NCI-H82 treated with DMSO at 0.1 percent for 48 hours (cell line): ENCODE results near the gene PCDH12.

Source experiments
- DNase-seq: peaks from one replicate; lab custom pipeline; 2025; ENCODE audit not compliant: unreplicated experiment; lab: John Stamatoyannopoulos, UW

PCDH12 gene

DNA sequence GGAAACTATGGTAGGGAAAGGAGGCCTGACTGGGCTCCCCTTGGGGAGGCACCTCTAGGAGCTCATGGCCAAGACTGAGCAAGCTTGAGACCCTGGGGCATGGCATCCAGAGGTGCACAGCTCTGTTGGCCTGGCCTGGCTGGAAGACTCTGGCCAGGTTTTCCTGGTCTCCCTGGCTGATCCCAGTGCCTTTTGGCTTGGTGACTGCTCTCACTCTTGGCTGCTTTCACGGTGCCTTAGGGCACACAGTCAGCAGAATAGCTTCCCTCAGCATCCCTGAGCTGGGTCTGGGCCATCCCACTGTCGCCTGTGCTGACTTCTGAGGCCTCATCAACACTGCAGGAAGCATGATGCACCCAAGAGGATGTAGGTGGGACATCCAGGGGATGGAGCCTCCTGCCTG lies 47.7 kb downstream of the PCDH12 start:
- no peak for DNase-seq

DNA sequence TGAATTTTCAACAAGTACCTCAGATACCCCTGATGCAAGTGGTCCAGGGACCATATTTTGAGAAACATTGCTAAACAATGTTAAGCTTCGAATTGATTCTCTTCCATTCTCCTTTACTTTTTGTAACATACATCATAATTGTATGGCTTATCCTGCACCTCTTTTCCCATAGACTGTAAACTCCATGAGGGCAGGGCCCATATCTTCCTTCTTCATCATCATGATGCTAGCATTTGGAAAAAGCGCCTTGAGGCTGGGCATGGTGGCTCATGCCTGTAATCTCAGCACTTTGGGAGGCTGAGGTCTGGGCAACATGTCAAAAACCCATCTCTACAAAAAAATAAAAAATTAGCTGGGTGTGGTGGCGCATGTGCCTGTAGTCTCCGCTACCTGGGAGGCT lies 48.8 kb downstream of the PCDH12 start:
- no peak for DNase-seq

DNA sequence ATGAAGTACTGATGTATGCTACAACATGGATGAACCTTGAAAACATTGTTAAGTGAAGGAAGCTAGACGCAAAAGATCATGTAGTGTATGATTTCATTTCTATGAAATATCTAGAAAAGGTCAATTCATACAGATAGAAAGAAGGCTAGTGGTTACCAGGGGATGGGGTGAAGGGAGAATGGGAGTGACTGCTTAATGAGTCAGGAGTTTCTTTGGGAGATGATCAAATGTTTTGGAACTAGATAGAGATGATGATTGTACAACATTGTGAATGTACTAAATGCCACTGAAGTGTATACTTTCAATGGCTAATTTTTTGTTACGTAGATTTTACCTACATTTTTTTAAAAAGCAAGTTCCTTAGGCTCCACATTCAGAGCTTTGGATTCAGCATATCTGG lies 49.2 kb downstream of the PCDH12 start:
- no peak for DNase-seq

DNA sequence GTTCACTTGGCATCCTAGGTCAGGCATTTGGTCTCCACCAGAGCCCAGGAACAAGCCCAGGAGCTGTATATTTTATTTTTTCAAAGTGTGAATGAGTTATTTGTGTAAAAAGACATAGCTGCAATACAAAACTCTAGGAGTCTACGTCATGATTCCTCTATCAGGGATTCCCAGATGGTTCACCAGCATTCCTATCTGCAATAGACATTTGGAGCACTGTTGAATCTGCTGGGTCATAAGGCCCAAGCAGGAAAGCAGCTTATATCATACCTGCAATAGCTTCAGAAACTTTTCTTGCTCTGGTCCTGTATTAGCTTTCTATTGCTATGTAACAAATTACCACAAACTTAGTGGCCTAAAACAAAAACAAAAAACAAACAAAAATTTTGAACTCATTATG lies 51.0 kb downstream of the PCDH12 start:
- no peak for DNase-seq

DNA sequence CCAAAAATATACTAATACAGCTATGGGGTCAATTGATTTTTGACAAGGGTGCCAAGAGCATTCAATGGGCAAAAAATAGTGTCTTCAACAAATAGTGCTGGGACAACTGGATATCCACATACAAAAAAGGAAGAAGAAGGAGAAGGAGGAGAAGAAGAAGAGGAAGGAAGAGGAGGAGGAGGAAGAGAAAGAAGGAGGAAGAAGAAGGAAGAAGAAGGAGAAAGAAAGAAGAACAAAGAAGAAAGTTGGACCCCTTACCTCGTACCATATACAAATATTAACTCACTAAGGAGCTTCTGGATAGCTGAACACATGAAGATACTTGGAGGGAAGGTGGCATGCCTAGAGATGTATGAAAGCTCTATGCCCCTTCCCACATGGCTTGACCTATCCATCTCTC lies 51.5 kb downstream of the PCDH12 start:
- no peak for DNase-seq

DNA sequence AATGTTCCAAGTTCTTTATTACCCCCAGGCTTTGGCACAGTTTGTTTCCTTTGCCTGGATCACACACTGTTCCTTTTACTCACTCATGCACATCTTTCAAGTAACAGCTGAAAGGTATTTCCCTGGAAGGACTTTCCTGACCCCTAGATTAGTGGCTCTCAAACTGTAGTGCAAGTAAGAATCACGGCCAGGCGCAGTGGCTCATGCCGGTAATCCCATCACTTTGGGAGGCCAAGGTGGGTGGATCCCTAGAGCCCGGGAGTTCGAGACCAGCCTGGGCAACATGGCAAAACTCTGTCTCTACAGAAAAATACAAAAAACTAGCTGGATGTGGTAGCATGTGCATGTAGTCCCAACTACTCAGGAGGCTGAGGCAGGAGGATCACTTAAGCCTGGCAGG lies 53.5 kb downstream of the PCDH12 start:
- DNase-seq, result no peak

DNA sequence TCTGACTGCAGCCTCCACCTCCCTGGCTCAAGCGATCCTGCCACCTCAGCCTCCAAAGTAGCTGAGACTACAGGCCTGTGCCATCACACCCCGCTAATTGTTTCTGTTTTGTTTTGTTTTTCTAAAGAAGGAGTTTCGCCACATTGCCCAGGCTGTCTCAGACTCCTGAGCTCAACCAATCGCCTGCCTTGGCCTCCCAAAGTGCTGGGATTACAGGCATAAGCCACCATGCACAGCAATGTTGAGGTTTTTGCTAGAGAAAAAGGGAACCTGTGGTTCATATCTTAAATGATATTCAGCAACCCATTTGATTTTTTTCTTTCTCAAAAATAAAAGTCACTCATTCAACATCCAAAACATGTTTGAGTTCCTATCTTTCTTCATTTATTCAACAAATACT lies 54.7 kb downstream of the PCDH12 start:
- no peak for DNase-seq

DNA sequence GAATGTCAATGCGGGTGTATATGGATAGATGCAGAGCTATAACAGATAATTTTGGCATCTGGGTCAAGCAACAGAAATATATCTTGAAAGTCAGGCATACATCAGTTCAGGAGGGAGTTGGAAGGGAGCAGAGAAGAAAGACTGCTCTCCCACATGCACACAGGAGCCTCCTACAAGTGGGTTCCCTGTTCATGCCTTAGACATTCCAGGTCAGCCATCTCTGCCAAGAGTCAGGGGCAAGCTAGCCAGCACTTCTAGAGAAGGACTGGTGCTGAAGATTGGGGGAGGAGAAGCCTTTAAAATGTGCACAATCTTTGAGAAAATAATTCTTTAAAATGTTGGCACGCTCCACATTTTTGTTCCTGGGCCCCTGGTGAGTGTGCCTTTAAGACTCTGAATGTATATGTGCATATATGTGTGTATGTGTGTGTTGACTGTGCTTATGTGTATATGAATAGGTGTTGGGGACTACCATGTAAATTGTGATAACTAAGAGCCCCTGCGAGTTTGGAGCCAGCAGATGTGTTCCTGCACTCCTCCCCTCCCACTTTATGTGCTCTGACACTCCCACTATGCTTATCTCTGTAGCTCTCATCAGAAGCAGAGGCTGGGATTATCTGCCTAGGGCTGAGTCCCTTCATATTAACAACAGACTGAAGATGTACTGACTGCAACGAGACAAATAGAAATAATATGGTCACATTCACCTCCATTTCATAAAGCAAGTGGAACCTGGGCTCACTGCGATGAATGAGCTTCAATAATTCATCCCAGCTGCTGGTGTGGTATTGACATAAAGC lies 55.8 kb downstream of the PCDH12 start:
- DNase-seq, result no peak

DNA sequence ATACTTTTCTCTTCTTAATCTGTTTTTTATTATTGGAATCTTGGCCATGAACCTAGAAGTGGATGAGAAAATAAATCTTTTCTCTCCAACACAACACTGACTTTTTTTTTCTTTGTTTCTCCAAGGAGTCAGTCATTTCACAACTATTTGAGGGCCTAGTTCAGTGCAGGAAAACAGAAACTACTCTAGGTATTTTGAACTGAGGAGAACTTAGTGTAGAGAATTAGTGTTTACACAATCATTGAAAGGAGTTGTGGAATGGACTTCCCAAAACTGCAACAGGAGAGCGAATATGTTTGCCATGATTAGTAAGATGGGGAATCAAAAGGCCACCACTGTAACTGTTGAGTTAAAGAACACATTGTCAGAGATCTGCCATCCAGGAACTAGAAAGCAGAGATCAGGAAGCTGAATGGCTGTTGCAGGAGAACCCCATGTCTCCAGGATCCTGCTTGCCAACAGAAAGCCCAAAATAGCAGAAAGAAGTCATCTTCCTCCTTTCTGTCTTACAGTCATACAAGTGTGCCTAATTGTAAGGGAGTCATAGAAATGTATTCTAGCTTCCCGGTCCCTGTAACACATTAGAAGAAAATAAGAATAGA lies 59.5 kb downstream of the PCDH12 start:
- DNase-seq, result no peak

DNA sequence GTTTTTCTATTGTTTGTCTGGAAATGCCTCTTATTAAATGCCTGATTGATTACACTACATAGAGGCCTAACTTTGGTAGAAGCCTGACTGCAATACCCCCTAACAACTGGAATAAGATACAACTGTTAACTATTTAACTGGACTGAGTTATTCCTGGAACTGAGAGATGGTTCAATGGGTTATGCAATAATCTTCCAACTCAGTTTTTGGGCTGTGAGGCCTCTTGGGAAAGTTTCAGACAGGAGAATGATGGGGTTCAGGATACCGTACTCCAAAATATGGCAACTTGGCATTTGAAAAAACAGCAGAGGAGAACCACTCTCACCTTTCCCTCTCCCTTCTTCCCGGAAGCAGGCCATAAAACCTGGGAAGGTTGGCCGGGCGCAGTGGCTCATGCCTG lies 60.6 kb downstream of the PCDH12 start:
- DNase-seq, result no peak
